Measurements from ENCODE around the gene RSRC1.

- no peak for TF ChIP-seq POLR2A (IDR thresholded peaks at IDR 0.05)
- TF ChIP-seq CTCF (IDR thresholded peaks at IDR 0.05), result no peak
- TF ChIP-seq POLR2AphosphoS5 (IDR thresholded peaks at IDR 0.05), result no peak
Observed at GRCh38 chr3:158548691-158549090, 438.8 kb downstream of the RSRC1 start.
